HEK293 (cell line): Measurements from ENCODE around the gene DCST1.
A peak's percentile ranks its signal among the peaks of the same experiment; 100 is the strongest.

ENCODE experiments used
- CTCF ChIP-seq: fragments of 450-650 bp; formaldehyde crosslinking; IDR thresholded peaks from 2 replicates; pipeline ENCODE4 v1.5.1; 2016; ENCODE audit warnings: missing biosample characterization, missing genetic modification characterization
- GLI4 ChIP-seq: fragments of 450-650 bp; formaldehyde crosslinking; IDR thresholded peaks from 2 replicates; pipeline ENCODE4 v1.5.1; 2016; ENCODE audit warnings: missing biosample characterization, missing genetic modification characterization
- GLIS1 ChIP-seq: fragments of 450-650 bp; formaldehyde crosslinking; IDR thresholded peaks from 2 replicates; pipeline ENCODE4 v1.5.1; 2016; ENCODE audit warnings: missing biosample characterization, missing genetic modification characterization
- KLF7 ChIP-seq: fragments of 450-650 bp; formaldehyde crosslinking; IDR thresholded peaks from 2 replicates; pipeline ENCODE4 v1.5.1; 2016; ENCODE audit warnings: missing biosample characterization, missing genetic modification characterization, borderline replicate concordance
- KLF9 ChIP-seq: fragments of 450-650 bp; formaldehyde crosslinking; IDR thresholded peaks from 2 replicates; pipeline ENCODE4 v1.5.1; 2016; ENCODE audit warnings: missing biosample characterization, missing genetic modification characterization, low read depth
- SP2 ChIP-seq: fragments of 450-650 bp; formaldehyde crosslinking; IDR thresholded peaks from 2 replicates; pipeline ENCODE4 v1.5.1; 2016; ENCODE audit warnings: missing biosample characterization, missing genetic modification characterization
- SP3 ChIP-seq: fragments of 450-650 bp; formaldehyde crosslinking; IDR thresholded peaks from 2 replicates; pipeline ENCODE4 v1.5.1; 2016; ENCODE audit warnings: missing biosample characterization, missing genetic modification characterization
- ZNF19 ChIP-seq: fragments of 450-650 bp; formaldehyde crosslinking; IDR thresholded peaks from 2 replicates; pipeline ENCODE4; 2016; ENCODE audit warnings: missing biosample characterization, missing genetic modification characterization, low read depth
- ZNF214 ChIP-seq: fragments of 450-650 bp; formaldehyde crosslinking; IDR thresholded peaks from 2 replicates; pipeline ENCODE4 v1.5.1; 2017; ENCODE audit warnings: missing biosample characterization, mild to moderate bottlenecking, missing genetic modification characterization, borderline replicate concordance
- ZNF350 ChIP-seq: fragments of 450-650 bp; formaldehyde crosslinking; IDR thresholded peaks from 2 replicates; pipeline ENCODE4 v1.5.0; 2017; ENCODE audit warnings: missing biosample characterization, mild to moderate bottlenecking, missing genetic modification characterization
- ZNF354C ChIP-seq: fragments of 450-650 bp; formaldehyde crosslinking; IDR thresholded peaks from 2 replicates; pipeline ENCODE4 v1.5.1; 2016; ENCODE audit warnings: missing biosample characterization, missing genetic modification characterization, low read depth, borderline replicate concordance
- ZNF366 ChIP-seq: fragments of 450-650 bp; formaldehyde crosslinking; conservative IDR thresholded peaks from 2 replicates; pipeline ENCODE4 v1.5.1; 2016; ENCODE audit warnings: missing biosample characterization, missing genetic modification characterization
- ZNF394 ChIP-seq: fragments of 450-650 bp; formaldehyde crosslinking; IDR thresholded peaks from 2 replicates; pipeline ENCODE4 v1.5.1; 2016; ENCODE audit warnings: missing biosample characterization, missing genetic modification characterization, mild to moderate bottlenecking, moderate library complexity, borderline replicate concordance
- ZNF426 ChIP-seq: fragments of 450-650 bp; formaldehyde crosslinking; IDR thresholded peaks from 2 replicates; pipeline ENCODE4 v1.5.1; 2017; ENCODE audit warnings: missing biosample characterization, missing genetic modification characterization, mild to moderate bottlenecking, inconsistent platforms, moderate library complexity
- ZNF488 ChIP-seq: fragments of 450-650 bp; formaldehyde crosslinking; IDR thresholded peaks from 2 replicates; pipeline ENCODE4 v1.5.1; 2016; ENCODE audit warnings: missing biosample characterization, missing genetic modification characterization
- ZNF514 ChIP-seq: fragments of 450-650 bp; formaldehyde crosslinking; IDR thresholded peaks from 2 replicates; pipeline ENCODE4 v1.5.1; 2016; ENCODE audit warnings: missing biosample characterization, missing genetic modification characterization
- ZNF555 ChIP-seq: fragments of 450-650 bp; formaldehyde crosslinking; conservative IDR thresholded peaks from 2 replicates; pipeline ENCODE4 v1.5.1; 2017; ENCODE audit warnings: missing biosample characterization, mild to moderate bottlenecking, missing genetic modification characterization, inconsistent platforms
- ZNF624 ChIP-seq: fragments of 450-650 bp; formaldehyde crosslinking; IDR thresholded peaks from 2 replicates; pipeline ENCODE4 v1.5.1; 2017; ENCODE audit warnings: missing biosample characterization, missing genetic modification characterization
- ZNF658 ChIP-seq: fragments of 450-650 bp; formaldehyde crosslinking; IDR thresholded peaks from 2 replicates; pipeline ENCODE4; 2016; ENCODE audit warnings: missing biosample characterization, missing genetic modification characterization
- ZNF776 ChIP-seq: fragments of 450-650 bp; formaldehyde crosslinking; IDR thresholded peaks from 2 replicates; pipeline ENCODE4 v1.5.0; 2017; ENCODE audit warnings: missing biosample characterization, missing genetic modification characterization, borderline replicate concordance
- ZSCAN5A ChIP-seq: fragments of 450-650 bp; formaldehyde crosslinking; IDR thresholded peaks from 2 replicates; pipeline ENCODE4 v1.5.1; 2016; ENCODE audit warnings: missing biosample characterization, missing genetic modification characterization
- TF ChIP-seq, protein P1 (sequence below): fragments of 450-650 bp; formaldehyde crosslinking; IDR thresholded peaks from 2 replicates; pipeline ENCODE4 v1.5.1; 2016; ENCODE audit warnings: missing biosample characterization, missing genetic modification characterization
- TF ChIP-seq, protein P2 (sequence below): fragments of 450-650 bp; formaldehyde crosslinking; IDR thresholded peaks from 2 replicates; pipeline ENCODE4 v1.5.1; 2016; ENCODE audit warnings: missing biosample characterization, missing genetic modification characterization
- TF ChIP-seq, protein P3 (sequence below): fragments of 450-650 bp; formaldehyde crosslinking; conservative IDR thresholded peaks from 2 replicates; pipeline ENCODE4 v1.5.1; 2016; ENCODE audit warnings: low read depth, missing biosample characterization, missing genetic modification characterization

Gene DCST1

GRCh38 chr1:155017041-155017945, 16.3 kb upstream of the DCST1 start (continued):
- TF ChIP-seq, protein P1, sequence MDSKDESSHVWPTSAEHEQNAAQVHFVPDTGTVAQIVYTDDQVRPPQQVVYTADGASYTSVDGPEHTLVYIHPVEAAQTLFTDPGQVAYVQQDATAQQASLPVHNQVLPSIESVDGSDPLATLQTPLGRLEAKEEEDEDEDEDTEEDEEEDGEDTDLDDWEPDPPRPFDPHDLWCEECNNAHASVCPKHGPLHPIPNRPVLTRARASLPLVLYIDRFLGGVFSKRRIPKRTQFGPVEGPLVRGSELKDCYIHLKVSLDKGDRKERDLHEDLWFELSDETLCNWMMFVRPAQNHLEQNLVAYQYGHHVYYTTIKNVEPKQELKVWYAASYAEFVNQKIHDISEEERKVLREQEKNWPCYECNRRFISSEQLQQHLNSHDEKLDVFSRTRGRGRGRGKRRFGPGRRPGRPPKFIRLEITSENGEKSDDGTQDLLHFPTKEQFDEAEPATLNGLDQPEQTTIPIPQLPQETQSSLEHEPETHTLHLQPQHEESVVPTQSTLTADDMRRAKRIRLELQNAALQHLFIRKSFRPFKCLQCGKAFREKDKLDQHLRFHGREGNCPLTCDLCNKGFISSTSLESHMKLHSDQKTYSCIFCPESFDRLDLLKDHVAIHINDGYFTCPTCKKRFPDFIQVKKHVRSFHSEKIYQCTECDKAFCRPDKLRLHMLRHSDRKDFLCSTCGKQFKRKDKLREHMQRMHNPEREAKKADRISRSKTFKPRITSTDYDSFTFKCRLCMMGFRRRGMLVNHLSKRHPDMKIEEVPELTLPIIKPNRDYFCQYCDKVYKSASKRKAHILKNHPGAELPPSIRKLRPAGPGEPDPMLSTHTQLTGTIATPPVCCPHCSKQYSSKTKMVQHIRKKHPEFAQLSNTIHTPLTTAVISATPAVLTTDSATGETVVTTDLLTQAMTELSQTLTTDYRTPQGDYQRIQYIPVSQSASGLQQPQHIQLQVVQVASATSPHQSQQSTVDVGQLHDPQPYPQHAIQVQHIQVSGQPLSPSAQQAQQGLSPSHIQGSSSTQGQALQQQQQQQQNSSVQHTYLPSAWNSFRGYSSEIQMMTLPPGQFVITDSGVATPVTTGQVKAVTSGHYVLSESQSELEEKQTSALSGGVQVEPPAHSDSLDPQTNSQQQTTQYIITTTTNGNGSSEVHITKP: peak; percentile 91
- TF ChIP-seq ZNF488 (tag by site-specific recombination) (no peak), SP2 (tag by site-specific recombination) (peak; percentile 96), ZNF19 (tag by site-specific recombination) (no peak), CTCF (tag by site-specific recombination) (peak; percentile 100), GLIS1 (tag by site-specific recombination) (peak; percentile 93), SP3 (tag by site-specific recombination) (peak; percentile 97), ZNF776 (tag by site-specific recombination) (no peak), ZNF426 (tag by site-specific recombination) (no peak), ZSCAN5A (tag by site-specific recombination) (peak; percentile 75; the same call in 1 of the 2 replicates), ZNF394 (tag by site-specific recombination) (peak; percentile 82), KLF7 (tag by site-specific recombination) (peak; percentile 98), KLF9 (tag by site-specific recombination) (peak; percentile 97), ZNF658 (tag by site-specific recombination) (no peak), ZNF354C (tag by site-specific recombination) (no peak), ZNF214 (tag by site-specific recombination) (no peak), ZNF350 (no peak), ZNF514 (tag by site-specific recombination) (no peak), ZNF366 (tag by site-specific recombination) (peak; percentile 97), ZNF555 (tag by site-specific recombination) (no peak), GLI4 (tag by site-specific recombination) (peak; percentile 79; the same call in 1 of the 2 replicates), ZNF624 (tag by site-specific recombination) (no peak)
- TF ChIP-seq, protein P2, sequence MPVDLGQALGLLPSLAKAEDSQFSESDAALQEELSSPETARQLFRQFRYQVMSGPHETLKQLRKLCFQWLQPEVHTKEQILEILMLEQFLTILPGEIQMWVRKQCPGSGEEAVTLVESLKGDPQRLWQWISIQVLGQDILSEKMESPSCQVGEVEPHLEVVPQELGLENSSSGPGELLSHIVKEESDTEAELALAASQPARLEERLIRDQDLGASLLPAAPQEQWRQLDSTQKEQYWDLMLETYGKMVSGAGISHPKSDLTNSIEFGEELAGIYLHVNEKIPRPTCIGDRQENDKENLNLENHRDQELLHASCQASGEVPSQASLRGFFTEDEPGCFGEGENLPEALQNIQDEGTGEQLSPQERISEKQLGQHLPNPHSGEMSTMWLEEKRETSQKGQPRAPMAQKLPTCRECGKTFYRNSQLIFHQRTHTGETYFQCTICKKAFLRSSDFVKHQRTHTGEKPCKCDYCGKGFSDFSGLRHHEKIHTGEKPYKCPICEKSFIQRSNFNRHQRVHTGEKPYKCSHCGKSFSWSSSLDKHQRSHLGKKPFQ: no peak; the same call in 1 of the 2 replicates
- TF ChIP-seq, protein P3, sequence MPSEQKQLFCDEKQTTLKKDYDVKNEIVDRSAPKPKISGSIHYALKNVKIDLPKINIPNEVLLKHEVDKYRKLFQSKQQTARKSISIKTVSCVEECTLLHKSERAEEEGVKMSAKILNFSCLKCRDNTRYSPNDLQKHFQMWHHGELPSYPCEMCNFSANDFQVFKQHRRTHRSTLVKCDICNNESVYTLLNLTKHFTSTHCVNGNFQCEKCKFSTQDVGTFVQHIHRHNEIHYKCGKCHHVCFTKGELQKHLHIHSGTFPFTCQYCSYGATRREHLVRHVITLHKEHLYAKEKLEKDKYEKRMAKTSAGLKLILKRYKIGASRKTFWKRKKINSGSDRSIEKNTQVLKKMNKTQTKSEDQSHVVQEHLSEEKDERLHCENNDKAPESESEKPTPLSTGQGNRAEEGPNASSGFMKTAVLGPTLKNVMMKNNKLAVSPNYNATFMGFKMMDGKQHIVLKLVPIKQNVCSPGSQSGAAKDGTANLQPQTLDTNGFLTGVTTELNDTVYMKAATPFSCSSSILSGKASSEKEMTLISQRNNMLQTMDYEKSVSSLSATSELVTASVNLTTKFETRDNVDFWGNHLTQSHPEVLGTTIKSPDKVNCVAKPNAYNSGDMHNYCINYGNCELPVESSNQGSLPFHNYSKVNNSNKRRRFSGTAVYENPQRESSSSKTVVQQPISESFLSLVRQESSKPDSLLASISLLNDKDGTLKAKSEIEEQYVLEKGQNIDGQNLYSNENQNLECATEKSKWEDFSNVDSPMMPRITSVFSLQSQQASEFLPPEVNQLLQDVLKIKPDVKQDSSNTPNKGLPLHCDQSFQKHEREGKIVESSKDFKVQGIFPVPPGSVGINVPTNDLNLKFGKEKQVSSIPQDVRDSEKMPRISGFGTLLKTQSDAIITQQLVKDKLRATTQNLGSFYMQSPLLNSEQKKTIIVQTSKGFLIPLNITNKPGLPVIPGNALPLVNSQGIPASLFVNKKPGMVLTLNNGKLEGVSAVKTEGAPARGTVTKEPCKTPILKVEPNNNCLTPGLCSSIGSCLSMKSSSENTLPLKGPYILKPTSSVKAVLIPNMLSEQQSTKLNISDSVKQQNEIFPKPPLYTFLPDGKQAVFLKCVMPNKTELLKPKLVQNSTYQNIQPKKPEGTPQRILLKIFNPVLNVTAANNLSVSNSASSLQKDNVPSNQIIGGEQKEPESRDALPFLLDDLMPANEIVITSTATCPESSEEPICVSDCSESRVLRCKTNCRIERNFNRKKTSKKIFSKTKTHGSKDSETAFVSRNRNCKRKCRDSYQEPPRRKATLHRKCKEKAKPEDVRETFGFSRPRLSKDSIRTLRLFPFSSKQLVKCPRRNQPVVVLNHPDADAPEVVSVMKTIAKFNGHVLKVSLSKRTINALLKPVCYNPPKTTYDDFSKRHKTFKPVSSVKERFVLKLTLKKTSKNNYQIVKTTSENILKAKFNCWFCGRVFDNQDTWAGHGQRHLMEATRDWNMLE (tag by site-specific recombination): no peak
